ENCODE measurements around the gene CCDC47. TPM values are rescaled to one million over a fixed set of nuclear protein-coding genes. Genes with fewer than 3 reads are reported as not detected.

The CCDC47 gene
- total RNA-seq, 1 experiment from 2014 or later = 117 TPM

GRCh38 chr17:63696381-63696961, 76.9 kb downstream of the CCDC47 start:
- intact Hi-C loops (cut with micrococcal nuclease) = loop anchor here (5.0 kb wide), 2 partner anchors 131 to 269 kb away; partner anchors contain the start of genes FTSJ3 and PSMC5
- H3K4me1 ChIP-seq (ENCODE audit: control insufficient read depth in 1 of 2, insufficient read depth in 2 of 2, low read length in 2 of 2) = peaks cover 0 to 25% of the 10 kb centered on the region in 2 experiments; a peak in 2 of 4 replicates
- H3K4me2 ChIP-seq (ENCODE audit: low read length) = no peak overlapping the region
- H3K27me3 ChIP-seq (ENCODE audit: insufficient read depth, low read length) = no peaks in the 10 kb centered on the region
- H2AFZ ChIP-seq (ENCODE audit: low read depth, low read length, poor library complexity, severe bottlenecking) = no peak overlapping the region
- no peaks in the 10 kb centered on the region for H3K9me3 ChIP-seq (ENCODE audit: control insufficient read depth in 1 of 2, insufficient read depth in 1 of 2, low read depth in 1 of 2, low read length in 2 of 2)
- POLR2A ChIA-PET = no interaction called here
- ATAC-seq (peak; percentile 29; the same call in 1 of the 2 replicates), DNase-seq (ENCODE audit: low read depth, low spot score) (peak; percentile 21)
- CTCF ChIA-PET = interaction anchor here (1.3 to 2.0 kb wide), 4 partner anchors 14 to 270 kb away, joined by 3 to 8 read pairs (median 6); no protein-coding TSS in a partner anchor
- H3K27ac ChIP-seq (ENCODE audit: low read depth, low read length) = peak overlapping the region; percentile 19; the same call in 1 of the 2 replicates
- TF ChIP-seq CTCF (IDR thresholded peaks at IDR 0.05 in 2 of 3, conservative IDR thresholded peaks at IDR 0.05 in 1 of 3; ENCODE audit: borderline replicate concordance in 1 of 3, insufficient read depth in 1 of 3, low read depth in 2 of 3, low read length in 2 of 3) (peak; percentile 43 to 63 (median 61); a peak in 5 of 6 replicates), RAD21 (IDR thresholded peaks at IDR 0.05; ENCODE audit: low read depth) (peak; percentile 49), CEBPB (IDR thresholded peaks at IDR 0.05; ENCODE audit: low read depth) (no peak)
- H3K9ac ChIP-seq (ENCODE audit: low read length) = no peak overlapping the region
- H3K79me2 ChIP-seq (ENCODE audit: insufficient read depth, low read length) = no peaks in the 10 kb centered on the region
- RAD21 ChIA-PET (ENCODE audit: low non-redundant PET in 1 of 2, low total read pairs in 2 of 2, uncharacterized antibody in 2 of 2, unreplicated experiment in 2 of 2) = no interaction called here
- H3K9me2 ChIP-seq (ENCODE audit: insufficient read depth) = no peaks in the 10 kb centered on the region
- no TSS peak for BruUV-seq (replicated peaks)
- H3K36me3 ChIP-seq (ENCODE audit: control insufficient read depth in 1 of 2, insufficient read depth in 2 of 2, low read length in 2 of 2) = no peaks in the 10 kb centered on the region
- no peak overlapping the region for H3K4me3 ChIP-seq (replicated peaks in 1 of 2; ENCODE audit: low read depth in 1 of 2, low read length in 2 of 2)
- no peaks in the 10 kb centered on the region for H4K20me1 ChIP-seq (ENCODE audit: insufficient read depth)

GRCh38 chr17:63695889-63696288, 77.5 kb downstream of the CCDC47 start:
- no peak overlapping the region for H3K4me3 ChIP-seq (replicated peaks in 1 of 2; ENCODE audit: low read depth in 1 of 2, low read length in 2 of 2)
- peaks cover 0 to 3% of the 10 kb centered on the region in 2 experiments; a peak in 1 of 4 replicates for H3K36me3 ChIP-seq (ENCODE audit: control insufficient read depth in 1 of 2, insufficient read depth in 2 of 2, low read length in 2 of 2)
- DNase-seq (ENCODE audit: low read depth, low spot score) (no peak), ATAC-seq (no peak)
- no peaks in the 10 kb centered on the region for H3K27me3 ChIP-seq (ENCODE audit: insufficient read depth, low read length)
- CTCF ChIA-PET = interaction anchor here (1.4 to 2.0 kb wide), 2 partner anchors 84 to 270 kb away, joined by 8 read pairs; no protein-coding TSS in a partner anchor
- intact Hi-C loops (cut with micrococcal nuclease) = loop anchor here (5.0 kb wide), 2 partner anchors 131 to 269 kb away; partner anchors contain the start of genes FTSJ3 and PSMC5
- H2AFZ ChIP-seq (ENCODE audit: low read depth, low read length, poor library complexity, severe bottlenecking) = no peak overlapping the region
- no peak overlapping the region for H3K27ac ChIP-seq (ENCODE audit: low read depth, low read length)
- POLR2A ChIA-PET = no interaction called here
- no peaks in the 10 kb centered on the region for H3K79me2 ChIP-seq (ENCODE audit: insufficient read depth, low read length)
- no peak overlapping the region for H3K4me2 ChIP-seq (ENCODE audit: low read length)
- RAD21 ChIA-PET (ENCODE audit: low non-redundant PET in 1 of 2, low total read pairs in 2 of 2, uncharacterized antibody in 2 of 2, unreplicated experiment in 2 of 2) = no interaction called here
- no peak overlapping the region for H3K9ac ChIP-seq (ENCODE audit: low read length)
- no peaks in the 10 kb centered on the region for H3K9me3 ChIP-seq (ENCODE audit: control insufficient read depth in 1 of 2, insufficient read depth in 1 of 2, low read depth in 1 of 2, low read length in 2 of 2)
- H4K20me1 ChIP-seq (ENCODE audit: insufficient read depth) = no peaks in the 10 kb centered on the region
- H3K9me2 ChIP-seq (ENCODE audit: insufficient read depth) = no peaks in the 10 kb centered on the region
- no TSS peak for BruUV-seq (replicated peaks)
- peaks cover 0 to 25% of the 10 kb centered on the region in 2 experiments; a peak in 2 of 4 replicates for H3K4me1 ChIP-seq (ENCODE audit: control insufficient read depth in 1 of 2, insufficient read depth in 2 of 2, low read length in 2 of 2)
- TF ChIP-seq TCF7L2 (IDR thresholded peaks at IDR 0.05; ENCODE audit: borderline replicate concordance, extremely low read depth, insufficient read depth, insufficient read length) (no peak), ZFX (IDR thresholded peaks at IDR 0.05) (no peak), SP1 (IDR thresholded peaks at IDR 0.05; ENCODE audit: low read depth) (no peak), EGR1 (IDR thresholded peaks at IDR 0.05; ENCODE audit: low read depth) (no peak), REST (IDR thresholded peaks at IDR 0.05; ENCODE audit: low read depth) (no peak), SRF (IDR thresholded peaks at IDR 0.05; ENCODE audit: low read depth) (no peak), CEBPB (IDR thresholded peaks at IDR 0.05; ENCODE audit: low read depth) (no peak), POLR2A (IDR thresholded peaks at IDR 0.05; ENCODE audit: borderline replicate concordance, extremely low read depth, insufficient read depth, insufficient read length) (no peak), YY1 (IDR thresholded peaks at IDR 0.05; ENCODE audit: extremely low read depth, insufficient replicate concordance, low read depth, low read length) (no peak), JUND (IDR thresholded peaks at IDR 0.05) (no peak)
